Measurements from ENCODE around the gene FERMT1.
A peak's percentile ranks its signal among the peaks of the same experiment; 100 is the strongest.

Gene FERMT1

GRCh38 chr20:6091661-6092060 lies 31.2 kb downstream of the FERMT1 start:
- no peak for DNase-seq (ENCODE audit: low read depth)
- no peak overlapping the region for H3K4me3 ChIP-seq (replicated peaks; ENCODE audit: low read depth, low read length)
- no peak for TF ChIP-seq CTCF (IDR thresholded peaks at IDR 0.05; ENCODE audit: low read length, missing control alignments)

GRCh38 chr20:6086868-6087267 lies 36.0 kb downstream of the FERMT1 start:
- no peak for DNase-seq (ENCODE audit: low read depth)
- H3K4me3 ChIP-seq (replicated peaks; ENCODE audit: low read depth, low read length) = no peak overlapping the region
- TF ChIP-seq CTCF (IDR thresholded peaks at IDR 0.05; ENCODE audit: low read length, missing control alignments) = no peak

- no peak for DNase-seq (ENCODE audit: low read depth)
- H3K4me3 ChIP-seq (replicated peaks; ENCODE audit: low read depth, low read length) = no peak overlapping the region
- no peak for TF ChIP-seq CTCF (IDR thresholded peaks at IDR 0.05; ENCODE audit: low read length, missing control alignments)
Observed at GRCh38 chr20:6083926-6084325, 38.9 kb downstream of the FERMT1 start.

GRCh38 chr20:6081236-6081635 lies 41.6 kb downstream of the FERMT1 start:
- peak; percentile 66 for DNase-seq (ENCODE audit: low read depth)

GRCh38 chr20:6079016-6079415 lies 43.8 kb downstream of the FERMT1 start:
- no peak for DNase-seq (ENCODE audit: low read depth)
- no peak overlapping the region for H3K4me3 ChIP-seq (replicated peaks; ENCODE audit: low read depth, low read length)
- no peak for TF ChIP-seq CTCF (IDR thresholded peaks at IDR 0.05; ENCODE audit: low read length, missing control alignments)

More at GRCh38 chr20:6081236-6081635, 41.6 kb downstream of the FERMT1 start:
- TF ChIP-seq CTCF (IDR thresholded peaks at IDR 0.05; ENCODE audit: low read length, missing control alignments) = no peak
- H3K4me3 ChIP-seq (replicated peaks; ENCODE audit: low read depth, low read length) = no peak overlapping the region

GRCh38 chr20:6075428-6076219 lies 47.2 kb downstream of the FERMT1 start:
- peak; percentile 30 for DNase-seq (ENCODE audit: low read depth)
- TF ChIP-seq CTCF (IDR thresholded peaks at IDR 0.05; ENCODE audit: low read length, missing control alignments) = no peak
- H3K4me3 ChIP-seq (replicated peaks; ENCODE audit: low read depth, low read length) = no peak overlapping the region

- TF ChIP-seq CTCF (IDR thresholded peaks at IDR 0.05; ENCODE audit: low read length, missing control alignments) = no peak
Observed at GRCh38 chr20:6074784-6075183, 48.0 kb downstream of the FERMT1 start.

More at GRCh38 chr20:6074784-6075183, 48.0 kb downstream of the FERMT1 start:
- no peak overlapping the region for H3K4me3 ChIP-seq (replicated peaks; ENCODE audit: low read depth, low read length)
- no peak for DNase-seq (ENCODE audit: low read depth)
